ENCODE results near the gene TMEM51. TPM values are rescaled to one million over a fixed set of nuclear protein-coding genes. Genes with fewer than 3 reads are reported as not detected.

Gene TMEM51
- total RNA-seq, 1 experiment from 2014 or later, result 47.6 TPM

GRCh38 chr1:15236746-15237145 is 83.2 kb downstream of the TMEM51 start:
- no peak overlapping the region for H3K27ac Mint-ChIP-seq (ENCODE audit: unreplicated experiment)
- TF ChIP-seq, protein P1, sequence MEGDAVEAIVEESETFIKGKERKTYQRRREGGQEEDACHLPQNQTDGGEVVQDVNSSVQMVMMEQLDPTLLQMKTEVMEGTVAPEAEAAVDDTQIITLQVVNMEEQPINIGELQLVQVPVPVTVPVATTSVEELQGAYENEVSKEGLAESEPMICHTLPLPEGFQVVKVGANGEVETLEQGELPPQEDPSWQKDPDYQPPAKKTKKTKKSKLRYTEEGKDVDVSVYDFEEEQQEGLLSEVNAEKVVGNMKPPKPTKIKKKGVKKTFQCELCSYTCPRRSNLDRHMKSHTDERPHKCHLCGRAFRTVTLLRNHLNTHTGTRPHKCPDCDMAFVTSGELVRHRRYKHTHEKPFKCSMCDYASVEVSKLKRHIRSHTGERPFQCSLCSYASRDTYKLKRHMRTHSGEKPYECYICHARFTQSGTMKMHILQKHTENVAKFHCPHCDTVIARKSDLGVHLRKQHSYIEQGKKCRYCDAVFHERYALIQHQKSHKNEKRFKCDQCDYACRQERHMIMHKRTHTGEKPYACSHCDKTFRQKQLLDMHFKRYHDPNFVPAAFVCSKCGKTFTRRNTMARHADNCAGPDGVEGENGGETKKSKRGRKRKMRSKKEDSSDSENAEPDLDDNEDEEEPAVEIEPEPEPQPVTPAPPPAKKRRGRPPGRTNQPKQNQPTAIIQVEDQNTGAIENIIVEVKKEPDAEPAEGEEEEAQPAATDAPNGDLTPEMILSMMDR (IDR thresholded peaks at IDR 0.05; ENCODE audit: unreplicated experiment), result no peak
- no peaks in the 10 kb centered on the region for H3K36me3 Mint-ChIP-seq (ENCODE audit: insufficient read depth, unreplicated experiment)
- no peaks in the 10 kb centered on the region for H3K27me3 Mint-ChIP-seq (ENCODE audit: unreplicated experiment)
- no peaks in the 10 kb centered on the region for H3K4me1 Mint-ChIP-seq (ENCODE audit: low read depth, unreplicated experiment)
- no peak overlapping the region for H3K4me3 Mint-ChIP-seq (ENCODE audit: low read depth, unreplicated experiment)
- intact Hi-C loops (cut with micrococcal nuclease; ENCODE audit: unreplicated experiment), result no loop called here
- no TSS peak for BruUV-seq (replicated peaks)
- CTCF ChIA-PET, result no interaction called here
- DNase-seq, result no peak
- H3K9me3 Mint-ChIP-seq (ENCODE audit: low read depth, unreplicated experiment), result no peaks in the 10 kb centered on the region

GRCh38 chr1:15238789-15239188 is 85.2 kb downstream of the TMEM51 start:
- CTCF ChIA-PET, result no interaction called here
- BruUV-seq (replicated peaks), result no TSS peak
- no peak overlapping the region for H3K4me3 Mint-ChIP-seq (ENCODE audit: low read depth, unreplicated experiment)
- DNase-seq, result no peak
- no peak overlapping the region for H3K27ac Mint-ChIP-seq (ENCODE audit: unreplicated experiment)
- H3K4me1 Mint-ChIP-seq (ENCODE audit: low read depth, unreplicated experiment), result no peaks in the 10 kb centered on the region
- intact Hi-C loops (cut with micrococcal nuclease; ENCODE audit: unreplicated experiment), result no loop called here
- H3K36me3 Mint-ChIP-seq (ENCODE audit: insufficient read depth, unreplicated experiment), result no peaks in the 10 kb centered on the region
- TF ChIP-seq, protein P1 (IDR thresholded peaks at IDR 0.05; ENCODE audit: unreplicated experiment), result no peak
- H3K9me3 Mint-ChIP-seq (ENCODE audit: low read depth, unreplicated experiment), result no peaks in the 10 kb centered on the region
- no peaks in the 10 kb centered on the region for H3K27me3 Mint-ChIP-seq (ENCODE audit: unreplicated experiment)

DNA sequence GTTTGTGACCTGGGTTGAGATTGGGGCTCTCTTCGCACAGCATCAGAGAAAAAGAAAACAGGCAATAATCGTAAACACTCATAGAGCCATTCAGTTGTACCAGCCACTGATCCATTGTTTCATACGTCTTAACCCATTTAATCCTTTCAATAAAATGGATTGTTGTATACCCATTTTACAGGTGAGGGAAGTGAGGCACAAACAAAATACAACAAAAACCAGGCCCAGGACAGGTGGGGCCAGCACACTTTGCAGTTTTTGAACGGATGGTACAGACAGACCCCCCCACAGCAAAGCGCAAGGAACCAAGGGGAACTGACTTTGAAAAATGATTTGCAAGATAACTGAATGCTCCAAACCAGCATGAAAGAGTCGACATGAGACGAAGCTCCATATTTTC is 89.2 kb downstream of the TMEM51 start:
- H3K36me3 Mint-ChIP-seq (ENCODE audit: insufficient read depth, unreplicated experiment), result peaks cover 9% of the 10 kb centered on the region
- peaks cover 8% of the 10 kb centered on the region for H3K4me1 Mint-ChIP-seq (ENCODE audit: low read depth, unreplicated experiment)
- no peak for DNase-seq
- no peaks in the 10 kb centered on the region for H3K9me3 Mint-ChIP-seq (ENCODE audit: low read depth, unreplicated experiment)
- intact Hi-C loops (cut with micrococcal nuclease; ENCODE audit: unreplicated experiment), result no loop called here
- H3K4me3 Mint-ChIP-seq (ENCODE audit: low read depth, unreplicated experiment), result no peak overlapping the region
- H3K27me3 Mint-ChIP-seq (ENCODE audit: unreplicated experiment), result no peaks in the 10 kb centered on the region
- no peak overlapping the region for H3K27ac Mint-ChIP-seq (ENCODE audit: unreplicated experiment)
- CTCF ChIA-PET, result no interaction called here
- TF ChIP-seq, protein P1 (IDR thresholded peaks at IDR 0.05; ENCODE audit: unreplicated experiment), result no peak
- BruUV-seq (replicated peaks), result no TSS peak

- Mint-ChIP-seq H3K36me3 (ENCODE audit: insufficient read depth, unreplicated experiment) (peaks cover 10% of the 10 kb centered on the region), H3K27ac (ENCODE audit: unreplicated experiment) (no peak overlapping the region), H3K4me3 (ENCODE audit: low read depth, unreplicated experiment) (no peak overlapping the region), H3K9me3 (ENCODE audit: low read depth, unreplicated experiment) (no peaks in the 10 kb centered on the region), H3K4me1 (ENCODE audit: low read depth, unreplicated experiment) (peaks cover 8% of the 10 kb centered on the region), H3K27me3 (ENCODE audit: unreplicated experiment) (no peaks in the 10 kb centered on the region)
- TF ChIP-seq, protein P1 (IDR thresholded peaks at IDR 0.05; ENCODE audit: unreplicated experiment), result no peak
- CTCF ChIA-PET, result no interaction called here
- BruUV-seq (replicated peaks), result no TSS peak
- intact Hi-C loops (cut with micrococcal nuclease; ENCODE audit: unreplicated experiment), result no loop called here
- no peak for DNase-seq
These were observed 89.9 kb downstream of the TMEM51 start for GRCh38 chr1:15243275-15244043.

All from Calu3 (cell line).